AG04449 (cell line): ENCODE measurements around the gene HDAC10.

Source experiments
- CTCF ChIA-PET: fragments of 350-600 bp; formaldehyde crosslinking; extraction: SDS; loops from one replicate; lab custom pipeline; 2021; ENCODE audit warnings: antibody characterized with exemption; lab: Yijun Ruan, JAX
- POLR2A ChIA-PET: fragments of 400-600, 350-600 bp; formaldehyde crosslinking; extraction: SDS; loops from one replicate; lab custom pipeline; 2020; ENCODE audit warnings: antibody characterized with exemption, inconsistent platforms; lab: Yijun Ruan, JAX
- DNase-seq: peaks from one replicate; pipeline ENCODE4 v3.0.0-alpha.2; 2010; ENCODE audit warnings: low read depth, low spot score
- H3K4me3 ChIP-seq: 2 replicates; pipeline ENCODE4 v1.5.1; 2011; ENCODE audit warnings: low read depth, mild to moderate bottlenecking, control low read depth, low read length
- CTCF ChIP-seq: IDR thresholded peaks from one replicate; pipeline ENCODE4 v1.5.1; 2011; ENCODE audit warnings: mild to moderate bottlenecking, moderate library complexity, low read length, control low read depth, inconsistent platforms; ENCODE audit not compliant: insufficient read depth; ENCODE audit errors: missing control alignments

The HDAC10 gene

DNA sequence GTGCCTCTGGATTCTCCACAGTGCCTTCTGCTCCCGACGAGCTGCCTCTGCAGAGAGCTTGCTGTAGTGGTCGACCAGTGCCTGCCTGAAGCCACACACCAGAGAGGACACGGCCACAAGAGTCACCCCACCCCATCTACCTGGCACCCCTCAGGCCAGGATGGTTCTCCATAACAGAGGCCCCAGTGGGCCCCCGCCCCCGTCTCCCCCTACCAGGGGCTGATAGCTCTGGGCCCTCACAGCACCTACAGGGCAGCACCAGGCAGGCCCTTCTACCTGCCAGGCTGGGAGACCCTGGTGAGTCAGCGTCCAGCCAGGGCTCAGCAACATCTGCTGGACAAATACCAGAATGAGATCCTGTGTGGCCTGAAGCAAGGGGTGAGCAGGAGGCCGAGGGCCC, 28.6 kb downstream of the HDAC10 start:
- CTCF ChIA-PET, result interaction anchor here (1.8 to 2.5 kb wide), 2 partner anchors 8 to 14 kb away, joined by 5 to 14 read pairs; no protein-coding TSS in a partner anchor
- POLR2A ChIA-PET, result no interaction called here
- DNase-seq, result no peak
- no peak overlapping the region for H3K4me3 ChIP-seq
- TF ChIP-seq CTCF, result no peak

DNA sequence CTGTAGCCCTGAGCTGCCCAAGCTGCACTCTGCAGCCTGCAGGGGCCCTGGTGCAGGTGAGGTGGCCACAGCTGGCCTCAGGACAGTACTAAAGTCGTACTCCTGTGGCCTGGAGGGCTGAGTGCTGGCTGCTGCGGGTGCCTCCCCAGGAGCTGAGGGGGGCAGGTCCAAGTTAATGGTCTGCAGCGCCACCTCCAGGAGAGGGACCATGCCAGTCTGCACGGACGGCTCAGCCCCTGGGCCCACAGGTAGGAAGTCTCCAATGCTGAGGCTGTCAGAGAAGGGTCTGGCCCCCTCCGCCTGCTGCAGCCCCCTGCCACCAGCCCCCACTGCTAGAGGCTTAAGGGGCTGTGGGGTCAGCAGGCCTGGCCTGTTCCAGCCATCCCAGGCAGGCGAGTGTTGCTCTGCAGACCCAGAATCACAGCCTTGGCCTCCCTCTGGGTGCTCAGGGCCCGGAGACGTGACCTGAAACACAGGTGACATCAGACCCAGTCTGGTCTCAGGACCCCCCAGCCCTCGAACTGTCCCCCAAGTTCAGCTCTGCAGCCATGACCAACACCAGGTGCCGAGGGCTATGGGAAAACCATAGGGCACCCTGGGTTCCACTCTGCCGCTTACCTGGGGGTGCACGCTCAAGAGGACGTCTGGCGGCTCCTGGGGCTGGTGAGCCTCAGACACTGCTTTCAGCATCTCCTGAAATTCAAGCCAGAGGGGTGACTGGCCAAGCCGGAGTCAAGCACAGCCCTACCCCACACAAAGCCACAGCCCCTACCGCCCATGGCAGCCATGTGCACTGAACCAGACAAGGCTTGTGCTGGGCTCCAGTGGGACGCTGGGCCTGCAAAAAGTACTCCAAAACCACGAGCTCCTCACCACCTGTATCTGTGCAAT, 29.4 kb downstream of the HDAC10 start:
- no peak for TF ChIP-seq CTCF
- POLR2A ChIA-PET, result no interaction called here
- H3K4me3 ChIP-seq, result no peak overlapping the region
- no peak for DNase-seq
- CTCF ChIA-PET, result interaction anchor here (1.0 to 2.5 kb wide), 6 partner anchors 9 to 19 kb away, joined by 3 to 14 read pairs (median 4); no protein-coding TSS in a partner anchor

DNA sequence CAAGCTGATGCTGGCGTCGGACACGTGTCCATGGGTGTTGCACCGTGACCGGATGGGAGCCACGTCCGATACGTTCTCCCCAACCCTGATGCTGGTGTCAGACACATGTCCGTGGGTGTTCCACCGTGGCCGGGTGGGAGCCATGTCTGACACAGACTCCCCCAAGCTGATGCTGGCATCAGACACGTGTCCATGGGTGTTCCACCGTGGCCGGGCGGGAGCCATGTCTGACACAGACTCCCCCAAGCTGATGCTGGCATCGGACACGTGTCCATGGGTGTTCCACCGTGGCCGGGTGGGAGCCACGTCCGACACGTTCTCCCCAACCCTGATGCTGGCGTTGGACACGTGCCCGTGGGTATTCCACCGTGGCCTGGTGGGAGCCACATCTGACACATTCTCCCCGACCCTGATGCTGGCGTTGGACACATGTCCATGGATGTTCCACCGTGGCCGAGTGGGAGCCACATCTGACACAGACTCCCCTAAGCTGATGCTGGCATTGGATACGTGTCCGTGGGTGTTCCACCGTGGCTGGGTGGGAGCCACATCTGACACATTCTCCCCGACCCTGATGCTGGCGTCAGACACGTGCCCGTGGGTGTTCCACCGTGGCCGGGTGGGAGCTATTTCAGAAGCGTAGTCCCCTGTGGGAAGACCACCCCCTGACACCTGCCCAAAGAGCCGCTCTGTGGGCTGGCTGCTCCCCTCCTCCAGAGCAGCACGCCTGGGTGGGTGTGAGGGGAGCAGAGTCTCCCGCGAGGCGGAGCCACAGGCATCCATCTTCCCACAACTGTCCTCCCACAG, 30.3 kb downstream of the HDAC10 start:
- TF ChIP-seq CTCF, result no peak
- CTCF ChIA-PET, result interaction anchor here (1.0 to 1.4 kb wide), 4 partner anchors 9 to 20 kb away, joined by 3 to 4 read pairs (median 4); no protein-coding TSS in a partner anchor
- no peak overlapping the region for H3K4me3 ChIP-seq
- POLR2A ChIA-PET, result no interaction called here
- no peak for DNase-seq

- H3K4me3 ChIP-seq, result no peak overlapping the region
- no peak for DNase-seq
- ChIA-PET CTCF (interaction anchor here (1.1 to 1.4 kb wide), 4 partner anchors 14 to 22 kb away, joined by 3 to 4 read pairs (median 3); no protein-coding TSS in a partner anchor), POLR2A (interaction anchor here (0.5 kb wide), 1 partner anchor 24 kb away, joined by 4 read pairs; no protein-coding TSS in a partner anchor)
- no peak for TF ChIP-seq CTCF
Observed at GRCh38 chr22:50219800-50220602, 31.1 kb downstream of the HDAC10 start.

DNA sequence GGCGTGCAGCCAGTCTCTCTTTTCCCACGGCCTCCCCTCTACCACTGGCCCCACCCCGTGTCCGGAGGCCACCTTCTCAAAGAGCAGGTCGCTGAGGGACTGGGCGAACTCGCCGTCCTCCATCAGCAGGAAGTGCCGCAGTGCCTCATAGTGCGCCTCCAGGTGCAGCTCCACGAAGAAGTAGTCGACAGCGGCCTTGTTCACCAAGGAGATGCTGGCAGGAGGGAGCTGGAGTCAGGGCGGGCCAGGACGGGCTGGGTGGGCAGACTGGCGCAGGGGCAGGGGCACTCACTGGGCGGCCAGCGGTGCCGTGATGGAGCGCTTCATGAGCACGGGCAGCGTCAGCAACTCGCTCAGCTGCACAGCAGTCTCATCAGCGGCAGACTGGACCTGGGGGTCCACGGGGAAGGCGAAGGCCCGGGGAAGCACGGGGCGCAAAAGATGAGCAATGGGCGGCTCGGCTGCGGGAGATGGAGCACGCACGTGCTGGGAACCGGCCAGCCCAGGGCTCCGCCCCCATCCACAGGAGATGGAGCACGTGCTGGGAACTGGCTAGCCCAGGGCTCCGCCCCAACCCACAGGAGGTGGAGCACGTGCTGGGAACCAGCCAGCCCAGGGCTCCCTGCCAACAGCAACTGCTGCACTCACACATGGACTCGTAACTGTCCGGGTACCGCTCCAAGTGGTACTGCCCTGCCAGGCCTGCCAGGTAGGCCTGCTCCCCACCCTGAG, 31.9 kb downstream of the HDAC10 start:
- no peak for DNase-seq
- ChIA-PET POLR2A (no interaction called here), CTCF (interaction anchor here (1.1 kb wide), 1 partner anchor 22 kb away, joined by 3 read pairs; no protein-coding TSS in a partner anchor)
- no peak overlapping the region for H3K4me3 ChIP-seq
- no peak for TF ChIP-seq CTCF
